SK-N-SH treated with all-trans-retinoic acid at 6 μM for 48 hours (cell line): ENCODE results near the gene AFG1L.

Experiments
- ARNTL ChIP-seq: fragments of 450-650 bp; formaldehyde crosslinking; IDR thresholded peaks from 2 replicates; pipeline ENCODE4 v1.5.0; 2020; ENCODE audit warnings: low read depth, mild to moderate bottlenecking, moderate library complexity, borderline replicate concordance
- BACH2 ChIP-seq: fragments of 250-450 bp; sonication (Bioruptor Pico); IDR thresholded peaks from 2 replicates; pipeline ENCODE4 v1.9.0; 2021; ENCODE audit warnings: mild to moderate bottlenecking, borderline replicate concordance
- CREB5 ChIP-seq: fragments of 250-450 bp; sonication (Bioruptor Pico); IDR thresholded peaks from 2 replicates; pipeline ENCODE4 v1.5.1; 2020; ENCODE audit warnings: low read depth, mild to moderate bottlenecking, moderate library complexity
- ESRRG ChIP-seq: fragments of 250-450 bp; sonication (Bioruptor Pico); IDR thresholded peaks from 2 replicates; pipeline ENCODE4 v1.6.1; 2021; ENCODE audit warnings: mild to moderate bottlenecking
- GLIS3 ChIP-seq: fragments of 250-450 bp; sonication (Bioruptor Pico); IDR thresholded peaks from 2 replicates; pipeline ENCODE4 v1.5.0; 2020; ENCODE audit warnings: mild to moderate bottlenecking, moderate library complexity
- ISL1 ChIP-seq: fragments of 250-450 bp; sonication (Bioruptor Pico); IDR thresholded peaks from 2 replicates; pipeline ENCODE4 v2.1.2; 2022; ENCODE audit warnings: mild to moderate bottlenecking, moderate library complexity
- PATZ1 ChIP-seq: fragments of 250-450 bp; sonication (Bioruptor Pico); IDR thresholded peaks from 2 replicates; pipeline ENCODE4 v1.8.0; 2020; ENCODE audit warnings: mild to moderate bottlenecking, moderate library complexity, borderline replicate concordance
- PPARA ChIP-seq: fragments of 250-450 bp; sonication (Bioruptor Pico); IDR thresholded peaks from 2 replicates; pipeline ENCODE4 v1.5.0; 2020; ENCODE audit warnings: mild to moderate bottlenecking, borderline replicate concordance
- RARB ChIP-seq: fragments of 250-450 bp; sonication (Bioruptor Pico); IDR thresholded peaks from 2 replicates; pipeline ENCODE4 v1.8.0; 2021; ENCODE audit warnings: mild to moderate bottlenecking, moderate library complexity
- TCF4 ChIP-seq: fragments of 250-450 bp; sonication (Bioruptor Pico); IDR thresholded peaks from 2 replicates; pipeline ENCODE4 v1.8.0; 2021; ENCODE audit warnings: mild to moderate bottlenecking, moderate library complexity, borderline replicate concordance
- ZC3H10 ChIP-seq: fragments of 250-450 bp; sonication (Bioruptor Pico); IDR thresholded peaks from 2 replicates; pipeline ENCODE4 v1.5.1; 2021; ENCODE audit warnings: mild to moderate bottlenecking, moderate library complexity
- ZNF565 ChIP-seq: fragments of 450-650 bp; formaldehyde crosslinking; conservative IDR thresholded peaks from 2 replicates; pipeline ENCODE4 v1.5.0; 2020; ENCODE audit warnings: low read depth, mild to moderate bottlenecking, moderate library complexity
- ZNF70 ChIP-seq: fragments of 450-650 bp; formaldehyde crosslinking; IDR thresholded peaks from 2 replicates; pipeline ENCODE4 v1.5.0; 2020; ENCODE audit warnings: mild to moderate bottlenecking, moderate library complexity

GRCh38 chr6:108484016-108484415 lies 189.2 kb downstream of the AFG1L start:
- TF ChIP-seq PATZ1 (CRISPR knock-in tag) (no peak), TCF4 (CRISPR knock-in tag) (no peak), ARNTL (no peak), ZNF70 (CRISPR knock-in tag) (no peak), PPARA (CRISPR knock-in tag) (no peak), ISL1 (CRISPR knock-in tag) (no peak), ZC3H10 (CRISPR knock-in tag) (no peak), ZNF565 (CRISPR knock-in tag) (no peak), CREB5 (CRISPR knock-in tag) (no peak), ESRRG (CRISPR knock-in tag) (no peak), RARB (CRISPR knock-in tag) (no peak), BACH2 (CRISPR knock-in tag) (no peak), GLIS3 (CRISPR knock-in tag) (no peak)
